Upper lobe of left lung (tissue), 4 donors: Measurements from ENCODE around the gene ETNPPL.

Source experiments
- CTCF ChIP-seq, 6 experiments: fragments of 450-650 bp in 4 of 6; fragments of 200-600 bp in 2 of 6; sonication (generic) in 2 of 6; IDR thresholded peaks; one replicate each; pipeline ENCODE4 v1.5.1; 2016 to 2019; ENCODE audit warnings: antibody characterized with exemption in 6 of 6
- EP300 ChIP-seq, 4 donors: sonication (generic); formaldehyde crosslinking; IDR thresholded peaks; one replicate each; pipeline ENCODE4 v1.5.1; 2017; ENCODE audit warnings: antibody characterized with exemption in 4 of 4, control low read depth in 2 of 4
- POLR2A ChIP-seq, 4 donors: fragments of 450-650 bp; IDR thresholded peaks; one replicate each; pipeline ENCODE4 v1.5.1; 2016 to 2017; ENCODE audit warnings: antibody characterized with exemption in 4 of 4, mild to moderate bottlenecking in 2 of 4

- no peak for TF ChIP-seq CTCF (IDR thresholded peaks at IDR 0.05)
- no peak for TF ChIP-seq POLR2A (IDR thresholded peaks at IDR 0.05)
- TF ChIP-seq EP300 (IDR thresholded peaks at IDR 0.05) = no peak
Observed at GRCh38 chr4:108810087-108810486, 47.2 kb upstream of the ETNPPL start.
